ENCODE results near the gene DNAJC18.
A peak's percentile ranks its signal among the peaks of the same experiment; 100 is the strongest.

DNAJC18 gene

DNA sequence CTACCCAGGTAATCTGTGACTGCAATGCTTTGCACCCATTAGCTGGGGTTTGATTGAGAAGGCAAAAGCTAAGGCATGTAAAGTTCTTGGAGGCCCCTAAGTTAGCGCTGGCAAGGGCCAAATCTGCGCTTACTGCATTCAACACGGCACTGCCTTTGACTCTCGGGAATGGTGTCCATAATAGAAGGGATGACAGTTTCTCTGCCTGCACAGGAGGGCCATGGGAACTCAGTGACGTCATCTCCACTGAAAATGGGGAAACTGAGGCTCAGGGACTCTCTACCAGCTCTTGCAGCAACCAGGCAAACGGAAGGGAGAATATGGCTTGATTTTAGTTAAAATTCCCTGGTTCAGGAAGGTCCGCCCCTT lies 35.9 kb downstream of the DNAJC18 start:
- no peak for DNase-seq (ENCODE audit: low spot score)

DNA sequence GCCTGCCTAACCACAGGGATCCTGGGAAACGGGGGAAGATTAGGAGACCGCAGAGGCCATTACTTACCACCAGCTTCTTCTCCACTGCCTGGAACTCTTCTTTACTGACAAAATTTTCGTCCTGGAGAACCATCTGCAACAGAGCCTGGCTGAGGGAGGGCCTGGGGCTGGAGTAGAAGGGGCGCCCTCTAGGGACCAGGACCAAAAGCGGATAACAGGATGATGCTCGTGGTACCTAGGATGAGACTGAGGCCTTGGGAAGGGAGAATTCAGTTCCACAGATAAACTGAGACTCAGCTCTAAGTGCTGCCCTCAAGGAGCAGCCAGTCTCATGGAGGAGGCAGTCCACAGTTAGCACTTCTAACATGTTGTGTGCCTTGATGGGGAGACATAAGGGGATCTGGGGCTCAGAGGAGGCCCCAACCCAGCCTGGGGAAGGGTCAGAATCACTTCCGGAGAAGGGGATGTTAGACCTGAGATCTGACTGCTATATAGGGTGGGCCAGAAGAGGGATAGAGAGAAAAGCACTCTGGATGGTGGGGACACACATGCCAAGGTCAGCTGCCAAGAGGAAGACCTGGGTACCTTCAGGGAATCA lies 36.7 kb downstream of the DNAJC18 start:
- DNase-seq (ENCODE audit: low spot score) = no peak

DNA sequence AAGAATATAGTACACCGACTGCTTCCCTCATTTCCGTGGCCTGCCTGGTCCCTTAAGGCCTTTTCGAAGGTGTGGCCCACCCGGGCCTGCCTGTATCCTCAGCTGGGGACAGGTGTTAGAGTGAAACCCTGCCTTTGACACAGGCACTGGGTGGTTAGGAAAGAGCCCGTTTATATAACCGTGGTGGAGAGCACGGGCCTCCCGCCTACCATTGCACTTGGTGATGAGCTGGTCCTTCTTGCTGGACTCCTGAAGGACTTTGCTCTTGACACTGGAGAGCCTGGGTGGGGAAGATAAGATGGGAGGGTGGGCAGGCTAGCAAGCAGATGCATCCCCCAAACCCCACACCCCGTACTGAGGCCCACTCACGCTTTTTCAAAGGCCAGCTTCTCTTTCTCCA lies 37.8 kb downstream of the DNAJC18 start:
- no peak for DNase-seq (ENCODE audit: low spot score)

DNA sequence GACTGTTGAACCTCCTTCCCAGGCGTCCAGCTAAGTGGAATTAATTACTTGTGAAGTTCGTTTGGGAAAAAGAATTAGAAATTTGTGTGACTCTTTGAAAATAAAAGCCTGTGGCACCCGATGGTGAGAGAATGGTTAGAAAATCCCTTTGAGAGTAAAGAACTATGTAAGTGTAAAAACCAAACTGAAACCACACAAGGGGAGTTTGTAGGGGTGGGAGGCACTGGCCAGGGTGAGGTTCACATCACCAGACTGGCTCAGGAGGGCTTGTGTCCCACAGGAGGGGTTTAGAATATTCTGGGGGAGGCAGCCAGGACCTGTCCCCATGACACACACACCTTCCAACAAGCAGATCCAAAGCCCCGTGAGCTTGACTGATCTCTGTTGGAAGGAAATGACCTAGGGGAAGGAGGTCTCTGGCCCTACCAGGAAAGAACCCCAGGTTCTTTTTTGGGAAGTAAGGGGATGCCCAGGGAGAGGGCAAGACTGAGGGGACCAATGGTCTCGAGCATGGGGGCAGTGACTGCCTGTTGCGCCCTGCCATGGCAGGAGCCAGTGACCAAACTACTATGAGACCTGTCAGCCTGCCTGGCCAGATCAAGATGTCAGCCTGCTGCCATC lies 39.7 kb downstream of the DNAJC18 start:
- DNase-seq (ENCODE audit: low spot score) = no peak

DNA sequence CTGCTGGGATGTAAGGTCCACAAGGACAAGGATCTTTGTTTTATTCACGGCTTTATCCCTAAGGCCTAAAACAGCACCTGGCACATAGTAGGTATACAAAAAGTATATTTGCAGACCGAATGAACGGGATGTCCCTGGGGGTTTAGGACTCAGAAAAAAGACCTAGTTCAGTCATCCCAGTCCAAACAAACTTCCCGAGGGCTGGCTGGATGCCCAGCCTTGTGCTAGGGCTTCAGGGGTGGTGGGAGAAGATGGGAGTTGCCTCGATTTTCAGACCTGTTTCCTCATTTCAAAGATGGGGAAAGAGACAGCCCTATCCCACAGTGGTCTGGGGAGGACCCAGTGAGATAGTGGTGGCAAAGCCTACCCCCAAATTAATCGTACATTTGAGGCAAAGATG lies 41.4 kb downstream of the DNAJC18 start:
- no peak for DNase-seq (ENCODE audit: low spot score)

DNA sequence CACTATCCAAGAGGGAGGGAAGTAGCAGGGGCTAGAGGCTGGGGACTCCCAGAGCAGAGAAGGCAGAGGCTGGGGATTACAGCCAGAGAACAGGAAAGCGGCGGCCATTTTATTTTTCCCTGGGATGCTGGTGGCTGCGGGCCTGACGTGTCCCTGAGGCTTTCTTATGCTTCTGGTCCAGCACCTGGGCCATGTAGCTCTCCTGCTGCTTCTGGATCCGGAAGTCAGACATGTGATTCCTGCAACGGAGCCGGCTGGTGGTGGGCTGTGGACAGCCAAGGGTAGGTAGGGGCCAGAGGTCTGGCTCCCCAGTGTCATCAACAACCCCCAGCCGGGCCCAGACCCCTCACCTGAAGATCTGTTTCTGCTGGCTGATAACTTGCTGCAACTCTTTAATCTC lies 42.6 kb downstream of the DNAJC18 start:
- no peak for DNase-seq (ENCODE audit: low spot score)

DNA sequence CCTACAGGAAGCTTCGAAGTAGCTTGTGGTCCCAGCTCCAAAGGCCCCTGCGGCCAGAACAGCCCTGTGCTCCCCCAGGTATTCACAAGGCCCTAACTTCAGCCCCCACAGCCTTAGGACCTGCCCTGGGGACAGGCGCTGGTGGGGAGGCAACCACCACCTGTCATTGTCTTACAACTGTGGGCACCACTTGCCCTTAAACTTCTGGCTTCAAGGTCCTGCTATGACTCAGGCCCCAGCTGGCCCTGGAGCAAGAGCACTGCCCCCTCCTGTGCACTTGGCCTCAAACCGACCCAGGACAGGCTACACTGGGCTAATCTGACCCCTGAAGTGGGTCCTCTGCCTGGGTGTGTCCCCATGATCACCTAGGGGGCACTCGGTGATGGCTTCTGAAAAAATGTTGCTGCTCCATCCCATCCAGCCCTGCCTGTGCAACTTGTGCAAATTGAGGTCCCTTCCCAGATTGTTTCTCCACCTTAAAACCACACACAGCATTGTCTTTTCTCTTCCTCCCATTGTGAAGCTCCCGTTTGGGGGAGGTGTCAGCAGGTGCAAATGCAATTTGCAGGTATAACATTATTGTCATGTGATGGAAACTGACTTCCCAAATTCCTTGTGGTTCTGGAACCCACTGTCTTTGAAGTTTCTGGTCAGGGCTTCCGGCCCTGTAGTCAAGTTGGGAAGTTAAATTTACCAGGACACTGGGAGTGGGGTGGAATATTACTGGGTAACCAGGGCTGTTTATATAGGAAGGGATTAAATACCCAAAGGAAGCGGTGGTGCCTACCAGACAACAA lies 43.3 kb downstream of the DNAJC18 start:
- DNase-seq (ENCODE audit: low spot score) = no peak

DNA sequence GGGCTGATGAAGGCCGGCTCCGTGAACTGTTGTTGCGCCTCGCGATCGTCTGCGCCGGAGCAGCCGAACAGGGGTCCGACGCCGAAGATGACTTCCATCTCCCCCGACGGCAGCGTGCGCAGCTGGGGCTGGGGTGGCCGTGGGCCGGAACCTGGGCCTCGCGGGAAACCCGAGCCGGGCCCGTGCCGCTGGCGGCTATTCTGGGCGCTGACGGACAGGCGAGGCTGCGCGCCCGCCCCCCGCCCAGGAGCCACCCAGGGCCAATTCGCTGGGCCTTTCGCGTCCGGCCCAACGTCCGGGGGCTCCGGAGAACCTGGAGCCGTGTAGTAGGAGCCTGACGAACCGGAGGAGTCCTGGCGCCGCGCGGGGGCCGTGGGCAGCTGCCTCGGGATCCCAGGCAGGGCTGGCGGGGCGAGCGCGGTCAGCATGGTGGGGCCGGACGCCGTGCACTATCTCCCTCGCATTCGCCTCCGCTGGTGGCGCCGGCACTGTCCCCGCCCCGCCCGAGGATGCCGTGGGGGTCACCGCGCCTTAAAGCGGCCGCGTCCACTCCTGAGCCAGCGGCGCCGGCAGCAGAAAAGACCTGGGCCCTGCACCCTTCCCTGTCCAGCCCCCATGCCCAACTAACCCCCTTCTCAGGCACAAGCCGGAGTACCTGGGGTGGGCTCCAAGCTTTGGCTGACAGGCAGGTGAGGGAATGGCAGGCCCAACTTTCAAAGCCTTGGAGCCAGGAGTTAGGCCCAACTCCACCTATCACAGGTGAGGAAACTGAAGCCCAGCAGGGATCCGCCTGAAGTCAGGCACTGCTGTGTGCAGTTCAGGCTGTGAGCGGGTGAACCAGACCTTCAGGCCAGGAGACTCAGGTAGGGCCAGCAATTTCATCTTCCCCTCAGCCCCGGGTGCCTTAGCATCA lies 44.4 kb downstream of the DNAJC18 start, which contains the start of gene PROB1:
PROB1 (minus strand) TSS at position 451 of the 913 bp plus-strand sequence; CDS start at position 428, 23 bp downstream.
- DNase-seq (ENCODE audit: low spot score) = no peak

DNA sequence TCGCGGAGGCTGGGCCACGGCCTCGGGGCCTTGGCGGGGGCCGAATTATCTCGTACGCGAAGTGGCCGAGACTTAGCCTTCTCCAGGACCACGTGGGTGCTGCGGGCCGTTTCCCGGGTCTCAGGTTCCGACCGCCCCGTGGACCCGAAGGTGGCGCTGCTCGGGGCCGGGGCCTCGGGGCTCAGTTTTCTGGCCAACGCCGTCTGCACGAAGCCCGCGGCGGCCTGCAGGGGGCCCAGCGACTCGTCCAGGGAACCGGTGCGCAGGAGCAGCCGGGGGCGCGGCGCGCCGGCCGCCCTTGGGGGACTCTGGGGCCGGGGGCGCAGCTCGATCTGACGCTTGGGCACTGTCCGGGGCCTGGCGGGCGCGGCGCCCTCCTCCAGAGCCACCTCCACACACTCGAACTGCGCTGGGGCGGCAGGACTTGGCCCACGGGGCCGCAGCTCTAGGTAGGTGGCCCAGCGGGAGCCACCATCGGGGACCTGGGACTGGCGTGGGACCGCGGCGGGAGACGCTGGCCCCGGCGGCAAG lies 45.1 kb downstream of the DNAJC18 start:
- peak; percentile 84 for DNase-seq (ENCODE audit: low spot score)

DNA sequence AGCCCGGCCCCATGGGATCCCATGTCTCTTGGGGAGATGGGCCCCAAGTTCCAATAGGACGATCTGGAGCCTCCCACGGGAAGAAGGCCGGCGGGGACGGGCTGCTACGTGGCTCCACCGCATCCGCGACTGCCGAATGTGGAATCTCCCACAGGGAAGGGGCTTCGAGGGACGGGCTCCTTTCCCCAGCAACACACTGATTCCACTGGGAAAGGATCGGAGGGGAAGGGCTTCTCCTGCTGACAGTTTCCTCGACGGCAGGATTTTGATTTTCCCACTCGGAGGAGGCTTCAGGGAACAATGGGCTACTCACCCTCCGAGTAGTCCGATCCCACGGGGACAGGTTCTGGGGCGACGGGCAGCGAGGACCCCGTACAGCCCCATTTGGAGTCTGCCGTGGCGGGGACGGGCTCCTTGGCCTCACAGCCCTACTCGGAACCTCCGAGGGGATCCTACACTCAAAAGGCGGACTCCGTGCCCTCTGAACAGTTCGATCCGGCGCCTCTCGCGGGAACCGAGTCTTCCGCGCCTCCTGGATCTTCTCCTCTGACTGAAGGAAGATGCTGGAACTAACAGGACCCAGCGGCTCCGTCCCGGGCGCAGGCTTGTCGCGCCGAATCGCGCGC lies 45.7 kb downstream of the DNAJC18 start:
- no peak for DNase-seq (ENCODE audit: low spot score)

DNA sequence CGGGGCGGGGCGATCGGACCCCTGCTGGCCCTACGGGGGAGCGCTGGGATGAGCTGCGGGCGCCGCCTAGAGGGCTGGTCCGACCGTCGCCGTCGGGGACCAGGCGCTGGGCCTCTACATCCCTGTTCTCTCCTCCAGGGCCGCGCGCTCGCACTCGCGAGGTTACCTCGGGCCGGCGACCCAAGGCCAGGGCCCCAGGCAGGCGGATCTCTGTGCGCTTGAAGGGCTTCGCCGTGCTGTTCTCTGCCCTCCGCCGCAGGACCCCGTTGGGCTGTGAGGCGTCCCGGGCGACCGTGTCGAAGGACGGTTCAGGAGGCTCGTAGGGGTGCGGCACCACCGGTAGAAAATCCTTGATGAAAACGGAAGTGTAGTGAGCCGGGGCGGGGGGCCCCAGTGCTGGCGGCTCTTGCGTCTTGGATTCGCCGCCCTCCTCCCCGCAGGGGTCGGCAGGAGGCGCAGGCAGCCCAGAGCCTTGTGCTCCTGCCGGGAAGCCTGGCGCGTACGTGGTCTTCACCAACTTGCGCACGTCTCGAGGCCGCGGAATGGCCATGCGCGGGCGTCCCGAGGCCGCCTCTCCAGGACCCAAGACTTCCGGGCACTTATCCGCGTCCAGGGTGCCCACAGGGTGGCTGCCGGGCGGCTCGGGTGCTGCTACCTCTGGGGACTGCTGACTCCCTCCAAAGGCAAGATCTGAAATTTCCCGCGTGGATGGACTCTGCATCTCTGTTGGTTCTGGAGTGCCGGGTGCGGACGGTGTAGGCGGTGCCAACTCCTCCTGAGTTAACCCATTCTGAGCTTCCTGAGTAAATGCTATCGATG lies 46.4 kb downstream of the DNAJC18 start:
- peak; percentile 86 for DNase-seq (ENCODE audit: low spot score)

DNA sequence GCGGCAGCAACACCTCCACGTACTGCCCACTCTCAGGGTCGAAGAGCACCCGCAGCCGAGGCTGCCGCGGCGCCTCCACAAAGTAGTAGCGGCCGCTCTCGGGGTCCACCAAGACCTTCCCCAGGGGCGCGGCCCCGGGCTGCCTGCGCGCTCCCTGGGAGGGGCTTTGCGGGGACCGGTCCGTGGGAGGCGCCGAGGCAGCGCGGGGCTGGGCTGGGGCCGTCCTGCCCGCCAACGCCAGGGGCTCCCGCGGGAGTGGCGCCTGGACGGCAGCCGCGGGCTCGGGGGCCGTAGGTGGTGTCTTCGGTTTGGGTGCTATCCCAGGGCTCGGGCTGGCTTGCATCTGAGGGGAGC lies 47.0 kb downstream of the DNAJC18 start:
- DNase-seq (ENCODE audit: low spot score) = no peak

DNA sequence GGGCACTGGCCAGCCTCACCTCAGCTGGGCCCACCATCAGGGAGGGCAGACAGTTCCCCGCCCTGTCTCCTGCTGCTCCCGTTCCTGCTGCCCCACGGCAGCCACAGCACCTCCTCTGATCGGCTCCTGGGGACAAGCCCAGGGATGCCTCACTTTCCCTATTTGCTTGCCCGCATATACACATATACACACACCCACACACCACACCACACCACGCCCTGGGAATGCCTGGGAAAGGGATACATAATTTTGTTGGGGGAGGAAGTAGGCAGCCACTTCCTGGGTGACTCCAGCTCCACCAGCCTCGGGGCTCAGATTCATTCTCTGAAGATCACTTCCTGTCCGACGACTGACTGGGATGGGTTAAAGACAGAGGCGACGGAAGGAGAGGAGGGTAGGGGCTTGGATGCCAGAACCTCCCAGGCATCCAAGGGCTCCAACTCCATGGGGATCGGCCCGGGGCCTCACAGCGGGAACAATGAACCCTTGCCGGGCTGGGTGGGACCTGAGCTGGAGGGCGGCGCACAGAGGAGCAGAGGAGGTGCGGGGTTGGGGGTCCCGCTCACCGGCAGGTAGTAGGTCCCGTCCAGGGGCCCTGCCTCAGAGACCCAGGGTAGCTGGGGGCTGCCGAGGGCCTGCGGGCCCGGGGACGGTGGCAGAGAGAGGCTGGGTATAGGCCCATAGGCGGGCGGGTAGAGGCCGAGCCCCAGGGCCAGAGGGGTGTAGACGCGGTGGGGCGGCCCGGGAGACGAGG lies 47.6 kb downstream of the DNAJC18 start:
- no peak for DNase-seq (ENCODE audit: low spot score)

DNA sequence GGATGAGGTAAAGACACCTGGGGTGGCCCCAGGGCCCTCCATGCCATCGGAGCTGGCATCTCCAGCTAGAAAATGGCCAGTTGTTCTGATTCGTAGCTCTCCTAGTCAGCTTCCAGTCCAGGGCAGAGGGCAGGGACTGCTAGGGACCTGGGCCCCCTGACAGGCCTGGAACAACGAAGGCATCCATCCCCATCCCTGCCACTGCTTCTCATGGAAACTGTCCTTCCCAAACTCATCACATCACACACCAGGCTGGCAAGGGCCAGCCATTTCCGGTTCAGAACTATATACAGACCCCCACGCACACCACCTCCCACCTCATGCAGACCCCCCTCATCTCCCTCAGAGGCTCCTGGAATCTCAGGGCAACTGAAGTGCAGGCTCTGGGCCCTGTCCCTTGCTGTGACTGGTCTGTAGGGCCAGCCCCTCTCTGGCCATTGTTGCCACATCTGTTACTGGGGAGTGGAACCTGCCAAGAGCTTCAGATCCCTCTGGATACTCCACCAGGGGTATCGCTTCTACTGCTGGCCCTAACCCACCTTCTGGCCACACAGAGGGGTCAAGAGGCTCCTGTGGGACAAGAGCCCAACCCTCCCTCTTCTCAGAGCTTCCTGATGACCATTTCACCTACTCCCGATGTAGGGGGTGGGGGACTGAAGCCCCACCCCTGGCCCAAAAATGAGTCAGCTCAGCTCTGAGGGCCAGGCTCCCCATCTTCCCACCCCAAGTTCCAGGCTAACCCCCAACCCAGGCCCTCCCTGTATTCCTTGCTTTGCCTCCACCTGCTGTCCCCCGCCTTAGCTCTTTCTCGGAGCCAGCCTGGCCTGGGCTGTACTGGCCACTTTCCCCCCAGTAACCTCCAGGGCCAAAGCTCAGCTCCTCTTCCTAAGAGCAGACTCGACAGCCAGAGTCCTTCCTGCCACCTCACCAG lies 48.4 kb downstream of the DNAJC18 start:
- no peak for DNase-seq (ENCODE audit: low spot score)

DNA sequence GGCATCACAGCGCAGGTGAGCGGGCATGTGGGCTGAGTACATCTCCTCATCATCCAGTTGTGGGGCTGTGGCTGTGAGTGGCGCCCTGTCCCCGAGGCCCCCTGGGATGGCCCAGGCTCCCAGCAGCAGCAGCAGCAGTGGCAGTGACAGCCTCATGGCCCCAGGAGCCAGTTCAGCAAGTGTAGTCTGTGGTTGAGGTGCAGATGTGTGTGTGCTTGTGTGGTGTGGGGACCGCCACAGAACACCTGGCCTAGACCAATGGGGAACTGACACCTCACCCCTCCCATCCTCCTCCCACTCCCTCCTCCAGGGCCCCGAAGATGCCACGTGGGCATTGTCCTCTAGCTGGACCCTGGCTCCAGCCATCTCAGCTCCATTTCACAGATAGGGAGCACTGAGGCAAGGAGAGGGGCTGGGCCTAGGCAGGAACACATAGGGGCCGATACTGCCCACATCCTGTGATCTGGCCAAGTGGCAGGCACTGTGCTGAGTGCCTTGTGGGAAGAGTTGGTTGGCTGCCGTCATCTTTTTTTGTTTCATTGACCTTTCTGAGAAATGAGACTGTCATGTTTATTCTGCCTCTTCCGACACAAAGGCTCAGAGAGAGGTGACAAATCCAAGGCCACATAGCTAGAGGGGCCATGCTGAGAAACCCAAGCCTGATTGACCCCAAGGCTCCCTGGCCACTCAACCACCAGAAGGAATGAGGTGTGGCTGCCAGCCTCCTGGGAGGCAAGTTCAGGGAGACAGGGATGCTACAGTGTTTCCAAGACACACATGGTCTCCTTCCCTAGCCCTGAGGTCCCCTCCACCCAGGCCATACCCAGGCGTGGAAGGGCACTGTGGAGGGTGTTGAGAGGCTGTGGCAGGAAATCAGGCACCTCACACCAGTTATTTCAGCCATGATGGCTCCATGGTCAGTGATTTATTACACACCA lies 49.4 kb downstream of the DNAJC18 start, which contains the start of gene MZB1:
MZB1 (minus strand) TSS at position 213 of the 938 bp plus-strand sequence; CDS start at position 156, 57 bp downstream.
- DNase-seq (ENCODE audit: low spot score) = no peak

DNA sequence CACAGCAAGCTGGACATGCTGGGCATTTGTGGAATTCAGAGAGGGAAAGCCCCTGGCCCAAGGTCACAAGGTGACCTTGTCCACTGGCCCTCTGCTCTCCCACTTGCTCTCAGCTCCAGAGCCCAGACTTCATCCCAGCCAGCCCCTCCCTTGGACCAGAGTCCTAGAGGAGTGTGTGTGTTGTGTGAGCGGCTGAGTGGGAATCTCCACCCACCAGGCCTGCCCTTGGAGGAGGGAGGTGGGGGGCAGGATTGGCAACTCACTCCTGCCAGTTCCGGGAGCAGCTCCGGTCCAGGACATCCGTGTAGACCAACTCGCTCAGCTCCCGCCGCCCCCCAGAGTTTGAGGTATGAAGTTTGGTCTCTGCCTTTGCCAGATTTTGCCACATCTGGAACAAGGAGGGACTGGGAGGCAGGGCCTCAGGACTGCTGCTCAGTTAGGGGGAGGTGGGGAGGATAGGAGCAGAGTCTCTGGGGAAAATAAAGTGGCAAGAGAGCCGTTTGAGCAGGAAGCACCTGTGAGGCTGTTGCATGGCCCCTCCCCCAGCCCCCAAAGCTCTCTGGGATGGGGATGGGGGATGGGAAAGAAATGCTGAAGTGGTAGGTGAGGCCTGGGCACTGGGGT lies 51.0 kb downstream of the DNAJC18 start:
- DNase-seq (ENCODE audit: low spot score) = no peak

DNA sequence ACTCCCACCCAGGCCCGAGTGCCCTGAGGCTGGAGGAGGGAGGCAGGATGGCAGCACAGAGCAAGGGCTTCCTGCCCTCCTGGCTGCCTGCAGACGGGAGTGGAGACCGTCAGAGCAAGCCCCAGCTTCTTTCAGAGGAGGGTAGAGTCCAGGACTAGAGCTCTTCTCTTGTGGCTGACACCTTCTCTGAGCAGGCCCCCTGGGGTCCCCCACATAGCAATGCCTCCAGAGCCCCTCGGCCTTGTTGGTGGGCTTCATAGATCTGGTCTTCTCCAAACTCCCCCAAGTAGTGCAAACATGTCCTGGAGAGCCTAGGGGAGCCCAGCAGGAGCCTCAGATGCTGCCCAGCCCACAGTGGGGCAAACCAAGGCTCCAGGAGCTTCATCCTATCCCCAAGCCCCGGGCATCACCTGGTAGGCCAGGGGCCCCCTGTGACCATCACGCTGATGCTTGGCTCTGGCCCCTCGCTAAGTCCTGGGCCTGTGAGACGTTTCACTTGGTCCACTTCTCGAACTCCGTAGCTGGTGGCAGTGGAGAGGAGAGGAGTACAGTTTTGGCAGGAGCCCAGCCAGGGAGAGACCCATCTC lies 51.6 kb downstream of the DNAJC18 start:
- no peak for DNase-seq (ENCODE audit: low spot score)
